PC-3 (cell line): ENCODE measurements around the gene PTPN3.

Experiments
- CTCF ChIP-seq: fragments of 300-600 bp; sonication (generic); conservative IDR thresholded peaks from 2 replicates; pipeline ENCODE4 v1.5.1; 2017; ENCODE audit warnings: antibody characterized with exemption, low read depth, mild to moderate bottlenecking, low read length
- EZH2 ChIP-seq: fragments of 300-600 bp; sonication (generic); IDR thresholded peaks from one replicate; pipeline ENCODE4 v1.6.1; 2017; ENCODE audit warnings: antibody characterized with exemption, mild to moderate bottlenecking, low read length; ENCODE audit not compliant: unreplicated experiment
- EZH2phosphoT487 ChIP-seq: fragments of 300-600 bp; sonication (generic); IDR thresholded peaks from 2 replicates; pipeline ENCODE4 v1.6.1; 2018; ENCODE audit warnings: mild to moderate bottlenecking, antibody characterized with exemption, low read length, borderline replicate concordance

- TF ChIP-seq CTCF (no peak), EZH2 (no peak), EZH2phosphoT487 (no peak)
Observed at GRCh38 chr9:109419531-109419930, 78.6 kb downstream of the PTPN3 start.
